Activated T-cell treated with anti-CD3 and anti-CD28 coated beads, Interleukin-2, amount 50 U/mL, for 48 hours (primary cell): ENCODE results near the gene PALLD.

Source experiments
- DNase-seq, 2 experiments: peaks; one replicate each; pipeline ENCODE4 v3.0.0-alpha.2; 2020

Gene PALLD

DNA sequence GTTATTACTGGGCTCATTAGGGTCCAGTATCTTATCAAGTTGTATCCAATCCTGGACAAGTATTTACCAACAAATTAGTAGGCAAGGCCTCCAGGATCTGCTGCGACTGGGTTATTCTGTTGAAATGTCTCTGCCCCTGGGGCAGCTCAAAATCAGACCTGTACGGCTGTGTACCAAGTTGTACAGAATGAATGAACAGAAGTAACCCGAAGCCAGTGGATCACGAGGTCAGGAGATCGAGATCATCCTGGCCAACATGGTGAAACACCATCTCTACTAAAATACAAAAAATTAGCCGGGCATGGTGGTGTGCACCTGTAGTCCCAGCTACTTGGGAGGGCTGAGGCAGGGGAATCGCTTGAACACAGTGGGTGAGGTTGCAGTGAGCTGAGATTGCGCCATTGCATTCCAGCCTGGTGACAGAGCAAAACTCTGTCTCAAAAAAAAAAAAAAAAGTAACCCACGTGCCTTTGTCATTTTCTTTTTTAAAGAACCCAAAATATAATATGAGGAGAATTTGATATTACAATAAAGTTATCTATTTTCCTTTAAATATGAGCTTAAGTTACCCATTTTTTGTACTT, 385.9 kb downstream of the PALLD start:
- DNase-seq, result no peak

DNA sequence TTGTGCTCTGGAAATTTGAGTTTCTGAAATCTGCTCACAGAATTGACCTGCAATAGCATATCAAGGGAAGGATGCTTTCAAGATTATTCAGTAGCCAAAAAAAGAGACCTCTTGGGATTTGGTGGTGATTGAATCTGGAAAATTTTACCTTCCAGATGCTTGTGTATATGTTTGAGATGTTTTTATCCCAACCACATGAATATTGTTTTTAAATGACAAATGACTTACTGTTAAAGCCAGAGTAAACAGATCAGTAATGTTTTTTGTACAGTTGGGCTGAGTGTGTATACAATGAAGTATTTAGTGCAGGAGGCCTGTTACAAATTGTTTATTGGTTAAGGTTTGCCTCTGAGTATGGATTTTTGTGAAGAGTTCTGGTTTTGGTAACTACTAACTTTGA, 386.7 kb downstream of the PALLD start:
- no peak for DNase-seq

GRCh38 chr4:168884251-168885124, 387.6 kb downstream of the PALLD start:
- DNase-seq, result no peak

- DNase-seq, result no peak
Observed at GRCh38 chr4:168885400-168885799, 388.5 kb downstream of the PALLD start.

DNA sequence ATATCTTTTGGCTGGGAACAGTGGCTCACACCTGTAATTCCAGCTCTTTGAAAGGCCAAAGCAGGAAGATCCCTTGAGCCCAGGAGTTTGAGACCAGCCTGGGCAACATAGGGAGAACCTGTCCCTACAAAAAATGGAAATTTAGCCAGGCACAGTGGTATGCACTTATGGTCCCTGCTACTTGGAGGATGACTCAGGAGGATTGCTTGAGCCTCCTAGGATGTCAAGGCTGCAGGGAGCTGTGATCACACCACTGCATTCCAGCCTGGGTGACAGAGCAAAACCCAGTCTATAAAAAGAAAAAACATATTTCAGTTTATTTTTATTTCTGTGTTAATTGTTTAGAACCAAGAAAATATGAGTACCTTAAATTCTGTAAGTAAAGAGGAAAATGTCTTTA, 389.5 kb downstream of the PALLD start:
- no peak for DNase-seq

DNA sequence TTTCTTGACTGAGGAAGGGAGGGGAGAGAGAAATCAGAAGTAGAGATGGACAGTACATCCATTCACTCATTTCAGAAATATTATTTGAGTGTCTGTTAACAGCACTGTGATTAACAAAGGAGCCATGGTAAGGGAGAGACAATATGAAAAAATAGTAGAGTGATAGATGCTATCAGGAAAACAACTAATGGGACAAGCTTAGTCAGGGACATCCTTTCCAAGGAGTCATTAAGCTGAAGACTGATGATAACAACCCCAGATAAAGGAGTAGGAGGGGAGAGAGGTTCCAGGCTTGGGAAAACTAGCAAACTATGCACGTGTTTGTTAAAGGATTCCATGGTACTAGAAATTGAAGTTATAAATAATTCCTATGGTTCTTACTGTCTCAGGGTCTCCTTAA, 391.0 kb downstream of the PALLD start:
- no peak for DNase-seq

- DNase-seq, result no peak
Observed at GRCh38 chr4:168888715-168889215, 391.9 kb downstream of the PALLD start.

DNA sequence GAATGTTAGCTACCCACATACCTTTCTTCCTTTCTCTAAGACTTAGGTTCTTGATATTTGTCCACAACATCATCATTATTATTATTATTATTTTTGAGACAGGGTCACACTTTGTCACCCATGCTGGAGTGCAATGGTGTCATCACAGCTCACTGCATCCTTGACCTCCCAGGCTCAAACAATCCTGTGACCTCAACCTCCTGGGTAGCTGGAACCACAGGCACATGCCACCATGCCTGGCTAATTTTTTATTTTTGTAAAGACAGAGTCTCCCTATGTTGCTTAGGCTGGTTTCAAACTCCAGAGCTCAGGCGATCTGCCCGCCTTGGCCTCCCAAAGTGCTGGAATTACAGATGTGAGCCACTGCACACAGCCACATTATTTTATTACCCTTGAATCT, 394.2 kb downstream of the PALLD start:
- DNase-seq, result no peak

DNA sequence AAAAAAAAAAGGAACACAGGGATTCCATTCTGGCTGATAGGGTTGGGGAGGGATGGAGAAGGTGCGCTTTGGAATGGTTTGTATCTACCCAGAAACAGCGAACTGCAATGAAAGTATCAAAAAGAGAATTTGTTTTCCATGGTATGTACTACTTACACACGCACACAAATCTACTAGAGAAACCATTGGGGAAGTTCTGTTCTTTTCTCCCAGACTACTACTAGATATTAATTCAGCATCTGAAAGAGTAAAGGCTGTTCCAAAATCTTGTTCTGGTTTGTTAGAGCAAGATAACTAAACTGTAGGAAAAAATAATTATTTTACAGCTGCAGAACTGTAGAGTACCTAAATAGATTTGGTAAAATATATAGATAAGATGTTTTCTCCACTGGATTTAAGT, 394.8 kb downstream of the PALLD start:
- no peak for DNase-seq

- no peak for DNase-seq
Observed at GRCh38 chr4:168892475-168892874, 395.6 kb downstream of the PALLD start.

DNA sequence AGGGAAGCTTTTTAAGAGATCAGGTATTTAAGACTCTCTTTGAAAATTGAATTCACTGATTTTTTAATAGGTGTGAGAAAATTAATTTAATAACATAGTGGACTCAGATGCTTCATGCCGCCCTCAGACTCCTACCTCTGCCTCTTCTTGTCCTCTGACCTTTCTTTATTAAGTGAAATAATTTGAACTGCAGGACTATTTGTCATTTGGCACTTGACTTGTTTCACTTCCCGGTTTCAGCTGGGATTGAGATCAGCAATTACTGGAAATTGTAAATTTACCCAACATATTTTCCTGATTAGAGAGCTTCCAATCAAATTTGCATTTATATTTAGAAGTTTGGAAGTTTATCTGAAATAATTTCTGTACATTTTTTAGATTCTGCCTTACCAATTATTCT, 396.4 kb downstream of the PALLD start:
- DNase-seq, result no peak

DNA sequence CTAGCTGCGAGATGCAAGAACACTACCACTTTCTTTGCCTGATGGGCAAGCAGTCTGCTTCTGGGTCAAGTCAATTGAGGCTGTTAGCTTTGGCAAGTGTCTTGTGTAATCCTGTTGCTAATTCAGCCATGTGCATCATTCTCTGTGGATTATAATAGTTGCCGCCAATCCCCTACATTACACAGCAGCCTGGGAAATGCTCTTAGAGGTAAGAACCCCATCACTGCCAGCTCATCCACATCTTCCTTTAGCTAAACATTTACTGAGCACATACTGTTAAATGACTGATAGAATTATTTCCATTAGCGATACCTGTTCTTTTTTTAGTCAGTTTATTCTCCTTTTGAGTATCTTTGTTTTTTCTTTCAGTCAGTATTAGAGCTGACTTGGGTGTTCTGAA, 397.0 kb downstream of the PALLD start:
- DNase-seq, result no peak

GRCh38 chr4:168900080-168900479, 403.2 kb downstream of the PALLD start:
- DNase-seq, result no peak

DNA sequence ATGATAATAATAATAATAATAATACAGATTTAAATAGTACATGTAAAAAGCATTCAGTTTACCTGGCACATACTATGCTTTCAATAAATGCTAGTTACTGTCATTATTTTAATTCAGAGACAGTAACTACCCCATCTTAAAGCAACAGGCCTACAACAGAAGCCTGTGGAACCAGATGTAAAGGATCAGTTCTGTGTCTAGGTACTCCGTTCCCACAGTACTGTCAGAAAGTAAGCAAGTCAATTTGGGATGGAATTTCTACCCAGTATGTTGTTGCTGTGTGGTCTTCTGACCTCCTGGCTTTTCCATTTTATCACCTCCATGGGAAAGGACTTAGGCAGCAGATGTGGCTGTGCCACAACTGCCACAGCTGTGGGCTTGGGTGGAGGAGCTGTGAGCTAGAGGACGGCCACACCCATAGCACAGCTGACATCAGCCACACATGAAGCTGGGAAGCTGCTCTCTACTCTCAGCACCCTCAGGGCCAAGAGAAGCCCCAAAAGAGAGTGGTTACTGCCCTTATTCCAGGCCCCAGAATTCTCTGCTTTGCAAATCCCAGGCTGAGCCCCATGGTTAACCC, 410.4 kb downstream of the PALLD start:
- no peak for DNase-seq

DNA sequence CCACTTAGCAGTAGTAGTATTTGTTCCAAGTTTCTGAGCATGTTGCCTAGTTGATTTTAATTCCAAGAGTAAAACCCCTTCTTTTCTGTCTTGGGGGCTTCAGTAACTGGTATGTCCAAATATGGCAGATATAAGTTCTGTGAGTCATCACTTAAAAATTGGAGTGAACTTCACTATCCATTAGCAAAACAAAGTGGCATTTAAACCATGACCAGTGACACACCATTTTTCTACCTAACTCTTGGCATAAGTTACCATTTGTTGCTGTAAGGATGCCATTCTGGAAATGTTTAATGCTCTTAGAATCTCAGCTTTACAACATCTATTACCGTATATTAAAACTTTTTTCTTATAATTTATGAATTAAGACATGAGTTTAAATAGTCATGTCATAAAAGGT, 411.2 kb downstream of the PALLD start:
- no peak for DNase-seq

DNA sequence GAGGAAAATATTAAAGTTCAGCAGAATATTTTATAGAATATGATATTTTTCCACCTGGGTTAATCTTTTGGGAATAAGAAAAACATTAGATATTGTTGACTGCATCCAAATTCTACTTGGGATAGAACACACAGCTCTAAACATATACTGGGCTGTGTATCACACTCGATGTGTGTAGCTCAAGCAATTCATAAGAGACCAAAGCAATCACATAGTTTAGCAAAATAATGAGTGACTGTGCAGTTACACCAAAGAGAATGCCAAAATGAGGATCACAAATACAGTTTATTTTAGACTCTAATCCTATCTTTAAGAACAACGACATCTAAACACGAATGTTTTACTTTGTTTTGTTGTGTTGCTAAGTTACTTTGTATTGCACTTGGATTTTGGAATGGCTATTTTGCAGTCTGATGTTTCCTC, 412.0 kb downstream of the PALLD start:
- DNase-seq, result no peak

DNA sequence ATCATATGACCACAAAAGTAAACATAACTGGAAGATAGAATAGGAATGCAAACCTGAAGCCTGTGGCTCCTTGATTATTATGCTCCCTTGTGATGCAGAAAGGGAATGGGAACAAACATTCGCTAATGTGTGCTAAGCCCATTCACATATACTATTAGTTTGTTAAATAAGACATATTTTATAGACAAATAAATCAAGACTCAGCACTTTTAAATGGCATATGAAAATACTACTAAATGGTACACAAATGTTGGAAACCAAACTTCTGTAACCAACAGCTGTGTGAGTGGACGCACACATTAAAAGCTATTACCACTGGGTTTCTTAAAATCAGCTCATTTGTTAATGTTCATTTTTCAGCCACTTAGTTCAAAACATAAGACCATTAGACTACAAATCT, 417.2 kb downstream of the PALLD start:
- no peak for DNase-seq

DNA sequence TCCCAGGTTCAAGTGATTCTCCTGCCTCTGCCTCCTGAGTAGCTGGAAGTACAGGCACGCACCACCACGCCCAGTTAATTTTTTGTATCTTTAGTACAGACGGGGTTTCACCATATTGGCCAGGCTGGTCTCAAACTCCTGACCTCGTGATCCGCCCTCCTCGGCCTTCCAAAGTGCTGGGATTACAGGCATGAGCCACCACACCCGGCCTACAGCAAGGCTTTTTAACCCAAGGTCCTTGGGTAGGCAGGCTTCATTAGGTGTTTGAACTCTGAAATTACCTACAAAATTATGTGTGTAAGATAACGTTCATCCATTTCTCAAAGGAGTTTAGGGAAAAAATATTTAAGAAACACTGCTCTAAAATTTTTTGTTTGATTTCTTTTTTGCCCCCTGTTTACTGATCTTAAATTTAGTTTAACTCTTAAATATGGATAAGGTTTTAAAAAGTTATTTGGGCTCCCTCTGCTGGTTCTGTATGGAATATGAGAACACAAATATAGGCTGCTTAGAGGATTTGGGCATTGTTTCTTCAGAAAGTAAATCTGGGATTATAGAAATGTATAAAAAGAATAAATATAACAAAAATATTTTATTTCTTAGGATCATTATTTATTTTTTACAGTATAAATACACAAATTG, 420.4 kb downstream of the PALLD start:
- DNase-seq, result no peak

DNA sequence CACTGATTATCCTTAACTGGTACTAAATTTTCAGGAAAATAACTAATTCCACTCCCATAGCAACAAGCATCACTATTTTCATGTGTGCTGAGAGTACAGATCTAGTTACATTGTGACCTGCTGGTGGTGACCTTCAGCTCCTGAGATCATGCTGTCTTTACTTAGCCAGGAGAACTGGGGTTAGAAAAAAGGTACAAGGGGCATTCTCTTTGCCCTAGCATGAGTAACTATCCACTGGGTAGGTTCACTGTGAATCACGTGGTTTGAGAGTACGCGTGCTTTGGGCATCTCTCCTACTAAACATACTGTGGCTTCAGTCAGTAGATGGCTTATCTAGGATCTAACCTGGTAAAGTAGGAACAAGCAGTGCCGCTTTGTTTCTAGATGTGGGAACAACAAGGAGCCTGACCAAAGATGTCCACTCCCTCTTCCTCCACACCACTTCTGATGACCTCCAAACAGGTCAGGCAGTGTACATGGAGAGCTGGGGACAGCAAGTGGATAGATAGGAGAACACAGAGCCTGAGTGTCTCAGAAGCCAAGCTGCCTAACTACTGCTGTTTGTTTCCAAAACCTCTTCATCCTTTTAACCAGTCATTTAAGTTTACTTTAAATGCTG, 423.0 kb downstream of the PALLD start:
- no peak for DNase-seq

GRCh38 chr4:168920441-168921065, 423.7 kb downstream of the PALLD start:
- DNase-seq, result no peak

DNA sequence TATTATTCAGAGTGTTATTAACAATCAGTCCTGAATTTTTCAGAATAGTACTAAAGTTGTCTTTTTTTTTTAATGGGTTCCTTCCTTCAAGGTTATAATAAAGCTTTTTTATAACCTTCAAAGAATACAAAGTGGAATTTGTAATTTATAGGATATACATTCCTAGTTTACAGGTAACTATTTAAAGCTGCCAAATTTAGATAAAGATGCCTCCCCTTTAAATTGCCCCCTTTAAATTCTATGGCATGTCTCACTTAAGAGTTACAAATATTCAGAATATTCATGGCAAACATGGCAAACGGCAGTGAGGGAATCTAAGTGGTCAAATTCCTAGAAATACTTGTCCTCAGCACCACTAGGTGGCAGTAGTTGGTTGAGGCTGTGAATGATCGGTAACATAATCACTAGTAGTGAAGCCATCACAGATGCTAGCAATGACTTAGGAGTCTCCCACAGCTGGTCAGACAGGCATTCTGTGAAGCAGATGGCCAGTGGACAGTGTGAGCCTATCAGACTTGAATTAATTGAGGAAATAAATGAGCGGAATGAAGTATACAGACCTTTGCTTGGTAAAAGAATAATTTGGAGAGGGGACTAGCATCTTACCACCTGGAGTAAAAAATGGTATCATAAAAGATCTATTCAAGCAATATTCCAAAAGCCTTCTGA, 426.8 kb downstream of the PALLD start:
- DNase-seq, result peak; percentile 36 to 41

DNA sequence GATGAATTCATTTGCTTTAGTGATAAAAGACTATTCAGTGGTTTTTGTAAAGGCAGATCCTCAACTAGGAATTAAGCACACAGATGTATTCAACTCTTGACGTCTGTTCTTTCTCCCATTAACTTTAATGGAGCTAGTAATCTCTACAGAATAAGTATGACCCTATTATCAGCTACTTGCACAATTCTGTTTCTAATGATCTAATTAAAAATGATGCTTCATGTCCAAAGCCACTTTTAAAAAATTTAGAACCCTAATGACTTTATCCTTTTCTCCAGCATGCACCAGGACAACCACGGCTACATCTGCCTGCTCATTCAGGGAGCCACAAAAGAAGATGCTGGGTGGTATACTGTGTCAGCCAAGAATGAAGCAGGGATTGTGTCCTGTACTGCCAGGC, 427.8 kb downstream of the PALLD start:
- DNase-seq, result no peak
